HG02610 (cell line): ENCODE data around the gene GDF15.
A peak's percentile ranks its signal among the peaks of the same experiment; 100 is the strongest.
"Not testable (repeated sequence)": the region's sequence is repeated elsewhere in the genome, so short reads cannot be mapped to it uniquely, and the experiment has no call there.

Source experiments
- ATAC-seq: cut with Tn5 transposase; IDR thresholded peaks from one replicate; pipeline ENCODE4 v1.9.1; 2021; ENCODE audit warnings: mild to moderate bottlenecking, moderate library complexity; ENCODE audit not compliant: unreplicated experiment

GDF15 gene

DNA sequence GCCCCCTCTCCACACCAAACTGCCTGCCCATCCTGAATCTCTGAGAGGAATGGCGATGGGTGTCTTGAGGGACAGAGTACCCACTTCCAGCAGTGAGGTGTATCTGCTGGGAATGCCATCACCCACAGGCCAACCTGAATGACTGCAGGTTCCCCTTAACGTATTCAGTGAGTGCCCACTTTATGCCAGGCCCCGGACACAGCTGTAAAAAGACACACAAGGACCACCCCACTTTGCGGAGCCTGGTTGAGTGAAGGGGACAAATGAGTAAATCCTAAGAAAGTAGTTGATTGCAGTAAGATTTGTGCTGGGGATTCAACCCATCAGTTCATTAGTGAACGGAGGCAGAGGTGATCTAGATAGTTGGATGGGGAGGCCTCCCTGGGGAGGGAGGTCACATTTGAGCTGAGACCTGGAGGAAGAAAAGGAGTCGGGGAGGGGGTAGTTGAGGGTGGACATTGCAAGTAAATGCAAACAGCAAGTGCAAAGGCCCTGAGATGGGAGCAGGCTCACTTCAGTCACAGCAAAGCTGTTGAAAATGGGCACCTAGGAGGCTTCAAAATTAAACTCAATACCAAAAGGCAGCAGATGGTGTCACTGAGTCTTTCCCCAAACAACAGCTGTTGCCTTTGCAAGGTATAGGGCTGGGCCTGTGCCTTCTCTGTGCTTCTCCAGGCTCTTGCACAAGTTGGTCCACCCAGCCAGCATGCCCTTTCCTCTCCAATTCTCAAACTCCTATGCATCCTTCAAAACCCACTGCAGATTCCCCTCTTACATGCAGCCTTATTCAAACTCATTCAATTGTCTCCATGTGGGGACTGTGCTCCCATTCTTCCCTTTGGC, 4.3 kb downstream of the GDF15 start:
- no peak for ATAC-seq

DNA sequence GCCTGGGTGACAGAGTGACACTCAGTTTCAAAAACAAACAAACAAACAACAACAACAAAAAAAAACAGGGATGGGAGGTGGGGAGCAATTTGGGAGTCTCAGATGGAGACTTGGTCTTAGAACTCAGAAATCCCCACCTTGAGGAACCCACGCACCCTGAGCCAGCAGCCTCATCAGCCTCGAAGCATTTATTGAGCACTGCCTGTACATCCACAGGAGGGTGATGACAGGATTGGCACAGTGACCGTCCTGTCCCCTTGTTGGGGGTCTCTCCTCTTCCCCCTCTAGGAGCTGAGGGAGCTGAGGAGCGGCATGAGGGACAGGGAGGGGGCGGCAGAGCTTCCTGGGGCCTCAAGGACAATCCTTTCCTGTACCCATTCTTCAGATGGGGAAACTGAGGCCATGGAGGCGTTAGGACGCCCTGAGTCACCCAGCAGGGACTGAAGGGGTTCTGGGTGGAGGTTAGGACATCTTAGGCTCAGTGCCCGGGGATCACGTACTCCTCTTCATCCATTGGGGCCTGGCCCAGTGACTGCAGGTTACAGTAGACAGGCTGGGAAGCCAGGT, 5.6 kb downstream of the GDF15 start:
- no peak for ATAC-seq

DNA sequence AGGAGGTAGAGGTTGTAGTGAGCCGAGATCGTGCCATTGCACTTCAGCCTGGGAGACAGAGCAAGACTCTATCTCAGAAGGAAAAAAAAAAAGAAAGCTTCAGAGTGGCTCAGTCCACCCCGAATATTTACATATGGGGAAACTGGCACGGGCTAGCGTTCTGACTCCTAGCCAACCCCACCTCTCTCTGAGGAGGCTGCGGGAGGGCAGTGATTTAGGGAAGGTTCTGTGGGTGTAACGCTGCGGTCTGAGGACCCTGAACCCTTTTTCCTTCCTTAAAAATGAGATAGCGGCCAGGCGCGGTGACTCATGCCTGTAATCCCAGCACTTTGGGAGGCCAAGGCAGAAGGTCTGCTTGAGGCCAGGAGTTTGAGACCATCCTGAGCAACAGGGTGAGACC, 6.5 kb downstream of the GDF15 start:
- ATAC-seq: no peak

DNA sequence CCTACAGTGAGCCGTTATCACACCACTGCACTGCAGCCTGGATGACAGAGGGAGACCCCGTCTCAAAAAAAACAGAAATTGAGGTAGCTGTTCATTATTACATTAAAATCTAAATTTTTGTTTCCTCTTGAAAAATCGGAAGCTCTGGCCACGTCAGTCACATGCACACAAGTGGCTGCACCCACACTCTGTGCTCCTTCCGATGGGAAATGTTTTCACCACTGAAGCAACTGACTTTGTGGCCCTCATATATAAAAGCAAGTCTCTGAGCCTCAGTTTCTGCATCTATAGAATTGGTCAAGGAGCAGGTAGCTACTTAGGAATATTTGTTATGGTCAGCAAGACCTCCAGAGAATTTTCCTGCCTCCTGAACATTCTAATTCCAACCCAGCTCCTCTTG, 7.0 kb downstream of the GDF15 start:
- ATAC-seq: no peak

DNA sequence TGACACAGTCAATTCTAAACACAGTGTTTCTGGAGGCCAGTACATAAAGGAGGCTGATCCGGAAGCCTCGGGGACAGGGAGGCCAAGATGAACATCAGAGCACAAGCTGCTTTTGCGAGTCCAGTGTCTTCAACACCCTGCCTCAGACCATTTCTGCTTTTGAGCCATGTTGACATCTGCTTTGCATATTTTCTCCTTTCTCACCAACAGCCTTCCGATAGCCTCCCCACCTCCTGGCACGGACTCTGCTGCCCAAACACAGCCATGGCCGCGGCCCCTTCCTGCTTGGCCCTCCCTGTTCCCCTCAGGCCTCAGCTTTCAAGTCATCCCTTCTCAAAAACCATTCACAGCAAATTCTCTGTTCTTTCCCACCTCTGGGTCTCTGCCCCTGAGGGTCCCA, 7.9 kb downstream of the GDF15 start:
- ATAC-seq: no peak

DNA sequence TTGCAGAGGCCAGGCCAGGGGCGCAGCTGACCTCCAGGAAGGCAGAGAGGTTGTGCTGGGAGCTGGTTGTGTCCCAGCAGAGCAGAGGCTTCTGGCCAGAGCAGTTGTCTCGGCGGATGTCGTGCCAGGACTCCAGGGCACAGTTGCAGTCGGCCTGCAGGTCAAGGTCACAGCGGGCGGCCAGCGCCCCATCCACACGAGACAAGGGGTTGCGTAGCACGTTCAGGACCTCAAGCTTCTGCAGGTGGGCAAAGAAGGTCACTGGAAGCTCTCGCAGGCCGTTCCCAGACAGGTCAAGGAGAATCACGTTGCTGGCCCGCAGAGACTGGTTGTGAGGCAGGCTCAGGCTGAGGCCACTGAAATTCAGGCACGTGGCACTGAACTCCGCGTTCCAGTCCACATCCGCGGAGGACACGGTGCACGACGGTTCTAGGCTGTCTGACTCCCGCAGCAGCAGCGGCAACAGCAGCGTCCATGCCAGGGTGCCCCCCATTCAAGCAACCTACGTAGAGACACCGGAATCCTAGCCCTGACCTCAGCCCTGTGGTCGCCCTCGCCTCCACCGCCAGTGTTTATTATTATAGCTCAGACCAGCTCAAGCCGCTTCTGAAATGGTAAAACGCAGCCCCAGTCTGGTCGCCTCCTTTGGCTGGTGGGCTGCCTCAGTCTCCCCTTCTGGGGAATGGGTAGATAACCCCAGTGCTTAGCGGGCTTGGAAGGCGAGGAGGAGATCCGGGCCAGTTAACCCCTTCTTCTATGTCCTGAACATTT, 10.7 kb downstream of the GDF15 start:
- no peak for ATAC-seq

DNA sequence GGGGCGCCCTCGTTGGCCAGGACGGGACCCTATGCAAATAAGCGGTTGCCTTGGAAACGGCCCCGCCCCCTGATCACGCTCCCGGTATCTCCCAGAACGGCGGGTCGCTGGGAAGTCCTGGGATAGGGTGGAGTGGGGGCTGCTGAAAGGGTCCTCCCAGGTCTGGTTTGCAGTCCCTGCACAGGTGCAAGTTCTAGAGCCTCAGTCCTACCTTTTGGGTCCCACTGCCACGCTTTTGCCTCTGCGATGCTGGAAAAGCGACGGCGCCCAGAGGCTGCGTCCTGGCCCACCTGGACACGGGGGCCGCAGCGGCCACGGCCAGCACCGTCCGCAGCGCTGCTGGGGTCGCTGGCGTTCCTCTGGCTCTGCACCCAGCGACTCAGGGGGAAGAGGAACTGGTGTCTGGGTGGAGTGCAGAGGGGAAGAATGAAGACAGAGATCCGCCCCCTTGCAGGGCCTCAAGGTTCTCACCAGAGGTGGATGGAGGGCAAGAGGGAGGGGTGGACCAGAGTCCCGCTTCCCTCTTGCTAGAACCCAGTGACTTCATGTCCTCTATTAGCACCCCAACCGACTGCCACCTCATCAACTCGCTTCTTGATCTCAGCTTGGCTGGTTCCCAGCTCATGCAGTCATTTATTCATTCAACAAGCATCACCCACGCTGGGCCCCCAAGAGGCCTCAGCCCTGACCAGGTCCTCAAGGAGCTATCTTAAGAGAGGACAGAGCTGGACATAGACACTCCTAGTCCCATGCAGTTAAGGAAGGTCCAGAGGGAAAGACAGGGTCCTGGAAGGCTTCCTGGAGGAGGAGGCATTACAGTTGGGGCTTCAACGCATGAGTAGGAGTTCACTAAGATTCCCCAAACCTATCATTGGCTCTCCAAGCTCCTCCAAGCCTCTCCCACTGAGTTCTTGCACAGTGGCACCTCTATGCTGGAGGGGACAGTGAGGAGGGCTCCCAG, 11.6 kb downstream of the GDF15 start, which contains the start of gene LRRC25:
TSS of gene LRRC25 (minus strand) at position 381 of the 961 bp plus-strand sequence. CDS start 659 bp downstream, outside the sequence.
- no peak for ATAC-seq

DNA sequence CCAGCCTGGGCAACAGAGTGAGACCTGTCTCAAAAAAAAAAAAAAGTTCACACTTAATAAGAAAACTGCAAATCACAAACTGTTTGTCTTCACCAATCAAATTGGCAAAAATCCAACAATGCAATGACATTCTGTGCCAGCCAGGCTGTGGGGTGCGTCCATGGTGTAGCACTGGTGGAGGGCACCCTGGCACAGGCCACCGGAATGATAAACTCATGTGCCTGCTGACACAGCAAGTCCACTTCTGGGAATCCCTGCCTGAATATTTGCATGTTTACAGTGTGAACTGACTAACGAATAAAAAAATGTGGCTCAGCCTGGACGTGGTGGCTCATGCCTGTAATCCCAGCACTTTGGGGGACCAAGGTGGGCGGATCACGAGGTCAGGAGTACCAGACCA, 13.1 kb downstream of the GDF15 start:
- no peak for ATAC-seq

DNA sequence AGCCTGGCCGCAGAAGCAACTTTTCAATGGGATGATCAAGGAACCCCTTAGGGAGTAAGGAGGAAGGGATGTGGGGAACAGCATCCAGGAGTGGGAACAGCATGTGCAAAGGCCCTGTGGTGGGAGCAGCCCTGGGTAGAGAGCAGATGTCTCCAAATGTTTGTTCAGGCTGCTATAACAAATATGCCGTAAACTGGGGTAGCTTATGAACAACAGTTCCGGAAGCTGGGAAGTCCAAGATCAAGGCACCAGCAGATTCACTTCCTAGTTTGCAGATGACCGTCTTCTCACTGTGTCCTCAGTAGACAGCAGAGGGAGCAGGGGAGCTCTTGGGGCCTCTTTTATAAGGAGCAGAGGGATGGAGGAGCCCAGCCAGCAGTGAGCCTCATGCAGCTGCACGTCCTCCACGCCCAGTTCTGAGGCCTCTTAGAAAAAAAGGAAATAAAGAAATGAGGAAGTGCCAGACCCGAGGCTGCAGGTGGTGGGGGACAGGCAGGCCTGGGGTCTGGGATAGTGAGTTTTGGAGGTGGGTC, 15.7 kb downstream of the GDF15 start:
- no peak for ATAC-seq

DNA sequence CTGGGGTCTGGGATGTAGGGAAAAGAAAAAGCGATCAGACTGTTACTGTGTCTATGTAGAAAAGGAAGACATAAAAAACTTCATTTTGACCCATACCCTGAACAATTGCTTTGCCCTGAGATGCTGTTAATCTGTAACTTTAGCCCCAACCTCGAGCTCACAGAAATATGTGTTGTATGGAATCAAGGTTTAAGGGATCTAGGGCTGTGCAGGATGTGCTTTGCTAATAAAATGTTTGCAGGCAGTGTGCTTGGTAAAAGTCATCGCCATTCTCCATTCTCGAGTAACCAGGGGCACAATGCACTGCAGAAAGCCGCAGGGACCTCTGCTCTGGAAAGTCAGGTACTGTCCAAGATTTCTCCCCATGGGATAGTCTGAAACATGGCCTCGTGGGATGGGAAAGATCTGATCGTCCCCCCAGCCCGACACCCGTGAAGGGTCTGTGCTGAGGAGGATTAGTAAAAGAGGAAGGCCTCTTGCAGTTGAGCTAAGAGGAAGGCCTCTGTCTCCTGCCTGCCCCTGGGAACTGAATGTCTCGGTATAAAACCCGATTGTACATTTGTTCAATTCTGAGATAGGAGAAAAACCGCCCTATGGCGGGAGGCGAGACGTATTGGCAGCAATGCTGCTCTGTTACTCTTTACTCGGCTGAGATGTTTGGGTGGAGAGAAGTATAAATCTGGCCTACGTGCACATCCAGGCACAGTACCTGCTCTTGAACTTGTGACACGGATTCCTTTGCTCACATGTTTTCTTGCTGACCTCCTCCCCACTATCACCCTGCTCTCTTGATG, 16.7 kb downstream of the GDF15 start:
- ATAC-seq: not testable (repeated sequence)

DNA sequence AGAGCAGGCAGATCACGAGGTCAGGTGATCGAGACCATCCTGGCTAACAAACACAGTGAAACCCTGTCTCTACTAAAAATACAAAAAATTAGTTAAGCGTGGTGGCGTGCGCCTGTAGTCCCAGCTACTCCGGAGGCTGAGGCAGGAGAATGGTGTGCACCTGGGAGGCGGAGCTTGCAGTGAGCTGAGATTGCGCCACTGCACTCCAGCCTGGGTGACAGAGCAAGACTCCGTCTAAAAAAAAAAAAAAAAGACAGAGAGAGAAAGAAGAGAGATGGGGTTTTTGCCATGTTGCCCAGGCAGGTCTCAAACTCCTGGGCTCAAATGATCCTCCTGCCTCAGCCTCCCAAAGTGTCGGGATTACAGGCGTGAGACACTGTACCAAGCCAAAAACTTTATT, 19.8 kb downstream of the GDF15 start:
- ATAC-seq: not testable (repeated sequence)

DNA sequence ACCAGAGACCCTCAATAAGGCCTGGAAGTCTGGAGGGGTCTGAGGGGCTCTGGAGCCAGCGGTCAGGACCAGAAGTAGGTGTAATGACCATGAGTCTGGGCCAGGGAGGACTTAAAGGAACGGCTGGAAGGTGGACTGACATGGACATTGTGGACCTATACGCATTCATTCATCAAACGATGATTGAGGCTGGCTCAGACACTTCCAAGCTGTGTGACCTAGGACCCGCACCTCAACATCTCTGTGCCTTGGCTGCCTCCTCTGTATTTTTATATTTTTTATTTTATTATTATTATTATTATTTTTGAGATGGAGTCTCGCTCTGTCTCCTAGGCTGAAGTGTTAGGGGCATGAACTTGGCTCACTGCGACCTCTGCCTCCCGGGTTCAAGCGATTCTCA, 20.8 kb downstream of the GDF15 start:
- no peak for ATAC-seq

DNA sequence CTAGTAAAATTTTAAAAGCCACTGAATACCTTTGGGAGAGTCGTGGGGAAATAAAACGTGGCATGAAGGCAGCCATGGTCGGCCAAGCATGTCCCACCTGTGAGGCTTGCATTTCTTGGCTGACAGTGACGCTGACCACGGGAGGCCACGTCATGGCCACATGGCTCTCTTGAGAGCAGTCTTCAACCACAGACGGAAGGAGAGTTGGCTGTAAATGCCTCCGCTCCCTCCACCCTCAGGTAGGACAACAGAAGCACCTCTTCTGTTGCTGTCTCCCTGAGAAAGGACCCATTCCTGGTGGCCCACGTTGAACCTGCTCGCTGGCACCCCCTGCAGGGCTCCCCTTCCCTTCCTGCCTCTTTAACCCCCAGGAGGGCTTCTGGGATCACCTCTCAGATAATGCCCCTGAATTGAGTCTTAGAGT, 22.1 kb downstream of the GDF15 start:
- peak; percentile 70 for ATAC-seq

DNA sequence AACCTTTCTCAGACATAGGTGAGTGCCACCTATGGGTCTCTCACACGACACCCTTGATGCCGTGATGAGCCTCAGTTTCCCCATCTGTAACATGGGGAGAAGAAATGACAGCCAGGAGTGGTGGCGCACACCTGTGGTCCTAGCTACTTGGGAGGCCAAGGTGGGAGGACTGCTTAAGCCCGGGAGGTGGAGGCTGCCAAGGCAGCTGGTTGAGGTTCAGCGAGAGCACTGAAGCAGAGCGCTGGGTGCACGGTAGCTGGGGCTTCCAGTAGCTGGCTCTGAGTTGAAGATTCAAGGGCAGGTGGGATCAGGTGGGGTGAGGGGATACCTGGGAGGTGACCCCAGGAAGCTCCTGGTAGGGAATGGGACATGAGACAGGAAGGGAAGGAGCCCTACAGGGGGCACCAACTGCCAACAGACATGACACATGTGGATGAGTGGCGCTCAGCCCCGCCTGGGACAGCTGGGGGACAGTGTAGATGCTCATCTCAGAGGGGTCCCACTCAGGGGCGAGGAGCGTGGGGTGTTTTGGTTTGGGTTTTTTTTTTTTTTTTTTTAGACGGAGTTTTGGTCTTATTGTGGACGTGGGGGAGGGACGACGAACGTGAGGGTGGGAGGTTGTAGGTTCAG, 26.8 kb downstream of the GDF15 start:
- ATAC-seq: no peak

DNA sequence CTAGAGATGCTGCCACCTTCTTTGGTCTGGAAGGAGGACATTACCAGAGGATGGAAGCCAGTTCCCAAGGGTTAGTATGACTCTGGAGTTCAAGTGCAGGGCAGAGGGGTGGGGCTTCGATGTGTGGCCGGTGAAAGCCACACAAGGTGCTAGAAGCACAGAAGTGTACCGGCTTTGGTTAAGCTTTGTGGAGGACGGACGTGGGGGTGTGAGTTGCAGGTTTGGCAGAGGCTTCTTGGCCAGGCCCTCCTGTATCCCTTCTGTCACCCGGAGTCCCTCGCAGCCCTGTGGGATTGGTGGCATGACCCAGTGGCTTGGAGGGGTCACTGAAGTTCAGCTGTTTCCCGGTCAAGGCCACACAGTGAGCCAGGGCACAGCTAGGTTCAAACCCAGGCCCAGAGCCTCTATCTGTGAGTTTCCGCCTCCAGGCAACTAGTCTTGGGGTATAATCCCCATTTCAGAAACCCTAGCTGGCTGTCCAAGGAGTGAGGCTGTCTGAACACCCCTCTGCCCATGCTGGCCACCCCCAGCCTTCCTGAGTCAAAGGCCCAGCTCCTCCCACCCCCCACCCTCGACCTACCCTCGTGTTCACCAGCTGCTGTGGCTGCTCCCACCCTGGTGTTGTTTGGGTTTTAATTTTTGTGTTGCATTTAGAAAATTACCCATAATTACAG, 28.7 kb downstream of the GDF15 start:
- no peak for ATAC-seq

DNA sequence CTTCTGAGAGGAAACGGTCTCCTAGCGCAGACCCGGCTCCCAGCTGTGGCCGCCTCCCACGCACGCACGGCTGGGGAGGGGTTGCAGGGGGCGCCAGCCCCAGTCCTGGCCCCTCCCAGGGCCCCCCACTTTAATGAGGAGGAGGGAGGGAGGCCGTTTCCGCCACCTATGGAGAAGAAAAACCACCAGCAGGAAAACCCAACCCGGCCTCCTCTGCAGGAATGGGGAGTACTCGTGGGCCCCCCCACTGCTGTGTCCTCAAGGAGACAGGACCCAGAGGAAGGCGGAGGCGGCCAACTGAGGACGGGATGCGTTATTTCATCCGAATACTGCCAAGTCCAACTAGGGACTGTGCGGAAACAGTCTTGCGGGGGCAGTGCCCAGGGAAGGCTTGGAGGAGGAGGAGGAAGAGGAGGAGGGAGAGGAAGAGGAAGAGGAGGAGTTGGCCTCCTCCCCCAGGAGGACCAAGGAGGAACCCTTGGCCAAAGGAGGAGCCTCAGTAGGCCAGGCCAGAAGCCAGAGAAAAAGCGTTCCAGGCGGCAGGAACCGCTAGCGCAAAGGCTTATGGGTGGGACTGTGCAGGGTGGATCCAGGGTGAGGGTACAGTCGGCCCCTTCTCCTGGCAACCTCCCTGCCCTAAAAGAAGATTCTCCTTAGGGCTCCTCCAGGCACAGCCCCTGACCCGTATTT, 29.4 kb downstream of the GDF15 start:
- ATAC-seq: no peak

DNA sequence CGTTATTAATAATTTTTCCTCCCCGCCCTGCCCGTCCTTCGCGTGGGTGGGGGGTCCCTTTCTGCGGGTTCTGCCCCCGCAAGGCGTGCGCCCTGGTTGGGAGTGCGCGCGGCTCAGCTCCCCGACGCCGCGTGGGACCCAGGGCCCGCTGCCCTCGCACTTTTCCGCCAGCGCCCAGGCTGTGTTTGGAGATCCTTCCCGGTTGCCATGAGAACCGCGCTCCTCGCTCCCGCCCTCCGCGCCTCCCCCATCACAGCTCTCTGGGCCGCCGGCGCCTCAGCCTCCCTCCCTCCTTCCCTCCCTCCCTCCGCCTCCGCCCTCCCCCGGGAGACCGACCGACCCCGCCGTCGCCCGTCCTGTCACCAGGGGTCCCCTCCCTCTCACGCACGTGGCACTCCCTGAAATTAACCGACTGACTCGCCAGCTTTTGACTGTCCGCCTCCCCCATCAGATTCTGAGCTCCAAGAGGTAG, 30.9 kb downstream of the GDF15 start:
- ATAC-seq: no peak
